ENCODE results near the gene SHC2. TPM values are rescaled to one million over a fixed set of nuclear protein-coding genes. Genes with fewer than 3 reads are reported as not detected.
"Not testable (repeated sequence)": the region's sequence is repeated elsewhere in the genome, so short reads cannot be mapped to it uniquely, and the experiment has no call there.

The SHC2 gene
- total and polyA plus RNA-seq, 2 donors (not counting 1 experiment from before 2014, with no cell fraction given): 0.02 to 2.5 TPM

DNA sequence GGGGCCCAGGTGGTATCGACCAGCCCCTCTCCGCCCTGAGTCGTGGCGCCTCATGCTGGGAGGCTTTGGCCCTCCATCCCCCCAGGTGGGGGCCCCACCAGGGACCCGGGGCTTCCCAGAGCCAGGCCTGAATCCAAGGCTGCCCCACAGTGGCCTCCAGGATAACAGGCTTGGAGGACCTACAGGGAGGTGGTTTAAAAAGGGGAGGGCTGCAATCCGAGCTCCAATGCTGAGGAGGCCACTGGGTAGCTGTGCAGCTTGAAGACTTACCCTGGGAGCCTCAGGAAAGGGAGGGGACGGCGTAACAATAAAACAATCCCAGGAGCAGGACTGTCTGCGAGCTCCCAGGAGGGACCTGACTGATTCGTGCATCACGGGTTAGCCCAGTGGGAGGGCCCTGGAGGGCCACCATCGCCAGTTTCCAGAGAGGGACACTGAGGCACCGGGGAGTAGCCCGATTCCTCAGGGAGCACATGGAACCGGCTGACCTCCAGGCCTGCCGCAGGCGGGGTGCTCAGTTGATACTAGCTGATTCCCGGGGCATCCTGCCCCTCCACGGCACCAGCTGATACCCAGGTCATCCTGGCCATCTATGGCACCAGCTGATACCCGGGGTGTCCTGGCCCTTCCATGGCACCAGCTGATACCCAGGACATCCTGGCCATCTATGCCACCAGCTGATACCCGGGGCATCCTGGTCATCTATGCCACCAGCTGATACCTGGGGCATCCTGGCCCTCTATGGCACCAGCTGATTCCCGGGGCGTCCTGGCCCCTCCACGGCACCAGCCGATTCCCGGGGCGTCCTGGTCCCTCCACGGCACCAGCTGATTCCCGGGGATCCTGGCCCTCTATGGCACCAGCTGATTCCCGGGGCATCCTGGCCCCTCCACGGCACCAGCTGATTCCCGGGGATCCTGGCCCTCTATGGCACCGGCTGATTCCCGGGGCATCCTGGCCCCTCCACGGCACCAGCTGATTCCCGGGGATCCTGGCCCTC, 48.2 kb downstream of the SHC2 start:
- H3K4me1 ChIP-seq (ENCODE audit: control insufficient read depth, extremely low read depth, insufficient read depth, low read length): no peaks in the 10 kb centered on the region
- TF ChIP-seq, protein P1, sequence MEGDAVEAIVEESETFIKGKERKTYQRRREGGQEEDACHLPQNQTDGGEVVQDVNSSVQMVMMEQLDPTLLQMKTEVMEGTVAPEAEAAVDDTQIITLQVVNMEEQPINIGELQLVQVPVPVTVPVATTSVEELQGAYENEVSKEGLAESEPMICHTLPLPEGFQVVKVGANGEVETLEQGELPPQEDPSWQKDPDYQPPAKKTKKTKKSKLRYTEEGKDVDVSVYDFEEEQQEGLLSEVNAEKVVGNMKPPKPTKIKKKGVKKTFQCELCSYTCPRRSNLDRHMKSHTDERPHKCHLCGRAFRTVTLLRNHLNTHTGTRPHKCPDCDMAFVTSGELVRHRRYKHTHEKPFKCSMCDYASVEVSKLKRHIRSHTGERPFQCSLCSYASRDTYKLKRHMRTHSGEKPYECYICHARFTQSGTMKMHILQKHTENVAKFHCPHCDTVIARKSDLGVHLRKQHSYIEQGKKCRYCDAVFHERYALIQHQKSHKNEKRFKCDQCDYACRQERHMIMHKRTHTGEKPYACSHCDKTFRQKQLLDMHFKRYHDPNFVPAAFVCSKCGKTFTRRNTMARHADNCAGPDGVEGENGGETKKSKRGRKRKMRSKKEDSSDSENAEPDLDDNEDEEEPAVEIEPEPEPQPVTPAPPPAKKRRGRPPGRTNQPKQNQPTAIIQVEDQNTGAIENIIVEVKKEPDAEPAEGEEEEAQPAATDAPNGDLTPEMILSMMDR (conservative IDR thresholded peaks at IDR 0.05 in 1 of 2, IDR thresholded peaks at IDR 0.05 in 1 of 2; ENCODE audit: low read depth in 1 of 2, low read length in 2 of 2): no peak
- TF ChIP-seq EZH2 (IDR thresholded peaks at IDR 0.05; ENCODE audit: low read length, missing control alignments): no peak
- no peak overlapping the region for H3K4me2 ChIP-seq (ENCODE audit: extremely low read depth, insufficient read depth, low read length)
- no peaks in the 10 kb centered on the region for H3K36me3 ChIP-seq (ENCODE audit: control insufficient read depth, insufficient read depth, low read length)
- no peak overlapping the region for H3K27ac ChIP-seq (ENCODE audit: insufficient read depth, low read length)
- H3K9ac ChIP-seq (ENCODE audit: insufficient read depth, low read length): no peak overlapping the region
- DNase-seq (ENCODE audit: low read depth in 2 of 2): no peak
- no peaks in the 10 kb centered on the region for H4K20me1 ChIP-seq (ENCODE audit: control insufficient read depth, extremely low read depth, insufficient read depth, low read length)
- H3K4me3 ChIP-seq (replicated peaks in 1 of 4; ENCODE audit: control extremely low read depth in 1 of 4, insufficient read depth in 1 of 4, low read depth in 3 of 4, low read length in 4 of 4): no peak overlapping the region
- H2AFZ ChIP-seq (ENCODE audit: low read length): no peak overlapping the region
- peaks cover 13% of the 10 kb centered on the region for H3K27me3 ChIP-seq (ENCODE audit: control insufficient read depth, insufficient read depth, low read length)
- no peaks in the 10 kb centered on the region for H3K79me2 ChIP-seq (ENCODE audit: control insufficient read depth, insufficient read depth, low read length)
- no peaks in the 10 kb centered on the region for H3K9me3 ChIP-seq (ENCODE audit: control insufficient read depth, insufficient read depth, low read depth, low read length)

DNA sequence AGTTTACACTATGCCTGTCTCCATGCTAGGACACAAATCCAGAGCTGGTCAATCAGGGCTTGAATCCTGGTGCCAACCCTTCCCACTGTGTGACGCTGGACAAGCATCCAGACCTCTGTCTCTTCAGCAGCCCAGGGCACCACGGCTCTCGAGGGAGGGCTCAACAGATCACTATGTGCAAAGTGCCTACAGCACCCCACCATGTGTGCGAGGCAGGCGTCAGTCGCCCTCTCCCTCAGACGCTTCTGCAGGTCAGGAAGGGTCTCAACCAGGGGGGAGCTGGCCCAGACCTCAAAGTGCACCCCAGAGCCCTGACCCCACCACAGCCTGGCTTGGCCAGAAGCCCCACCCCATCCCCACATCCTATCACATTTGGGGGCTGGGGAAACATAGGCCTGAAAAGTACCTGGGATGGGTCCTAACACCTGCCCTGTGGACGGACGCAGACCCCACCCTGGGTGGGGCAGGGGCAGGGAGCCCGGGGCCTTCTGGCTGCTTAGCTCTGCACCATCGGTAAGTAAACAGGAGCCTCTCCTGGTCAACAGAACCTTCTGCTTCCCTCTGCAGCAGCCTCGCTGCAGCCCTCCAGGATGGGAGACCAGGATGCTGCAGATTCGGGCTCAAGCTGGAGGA, 49.0 kb downstream of the SHC2 start:
- Histone ChIP-seq H3K36me3 (ENCODE audit: control insufficient read depth, insufficient read depth, low read length) (no peaks in the 10 kb centered on the region), H3K4me1 (ENCODE audit: control insufficient read depth, extremely low read depth, insufficient read depth, low read length) (no peaks in the 10 kb centered on the region), H3K9me3 (ENCODE audit: control insufficient read depth, insufficient read depth, low read depth, low read length) (no peaks in the 10 kb centered on the region), H2AFZ (ENCODE audit: low read length) (no peak overlapping the region), H3K27ac (ENCODE audit: insufficient read depth, low read length) (no peak overlapping the region), H3K9ac (ENCODE audit: insufficient read depth, low read length) (no peak overlapping the region), H4K20me1 (ENCODE audit: control insufficient read depth, extremely low read depth, insufficient read depth, low read length) (no peaks in the 10 kb centered on the region), H3K4me3 (replicated peaks in 1 of 4; ENCODE audit: control extremely low read depth in 1 of 4, insufficient read depth in 1 of 4, low read depth in 3 of 4, low read length in 4 of 4) (no peak overlapping the region), H3K4me2 (ENCODE audit: extremely low read depth, insufficient read depth, low read length) (no peak overlapping the region), H3K79me2 (ENCODE audit: control insufficient read depth, insufficient read depth, low read length) (no peaks in the 10 kb centered on the region), H3K27me3 (ENCODE audit: control insufficient read depth, insufficient read depth, low read length) (peaks cover 13% of the 10 kb centered on the region)
- no peak for DNase-seq (ENCODE audit: low read depth in 2 of 2)
- TF ChIP-seq, protein P1 (conservative IDR thresholded peaks at IDR 0.05 in 1 of 2, IDR thresholded peaks at IDR 0.05 in 1 of 2; ENCODE audit: low read depth in 1 of 2, low read length in 2 of 2): no peak
- no peak for TF ChIP-seq EZH2 (IDR thresholded peaks at IDR 0.05; ENCODE audit: low read length, missing control alignments)

DNA sequence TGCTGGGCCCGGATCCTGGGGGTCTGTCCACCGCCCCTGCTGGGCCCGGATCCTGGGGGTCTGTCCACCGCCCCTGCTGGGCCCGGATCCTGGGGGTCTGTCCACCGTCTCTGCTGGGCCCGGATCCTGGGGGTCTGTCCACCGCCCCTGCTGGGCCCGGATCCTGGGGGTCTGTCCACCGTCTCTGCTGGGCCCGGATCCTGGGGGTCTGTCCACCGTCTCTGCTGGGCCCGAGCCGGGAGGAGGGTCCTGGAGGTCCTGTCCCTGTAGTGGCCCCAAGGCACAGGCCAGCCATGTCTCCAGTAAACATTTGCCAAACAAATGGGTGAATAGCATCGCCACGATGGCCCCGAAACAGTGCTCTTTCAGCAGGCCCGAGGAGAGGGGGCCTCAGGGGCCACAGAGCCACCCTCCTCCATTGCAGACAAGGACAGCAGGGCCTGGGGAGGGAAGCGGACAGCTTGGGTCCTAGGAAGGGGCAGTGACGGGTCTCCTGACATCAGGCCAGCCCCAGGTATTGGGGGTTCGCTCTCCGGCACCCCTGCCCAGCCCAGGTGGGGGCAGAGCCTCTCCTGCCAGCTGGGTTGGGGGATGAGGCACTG, 49.6 kb downstream of the SHC2 start:
- not testable (repeated sequence) for H3K4me2 ChIP-seq (ENCODE audit: extremely low read depth, insufficient read depth, low read length); H3K27ac ChIP-seq (ENCODE audit: insufficient read depth, low read length); H3K9ac ChIP-seq (ENCODE audit: insufficient read depth, low read length); H4K20me1 ChIP-seq (ENCODE audit: control insufficient read depth, extremely low read depth, insufficient read depth, low read length); H3K4me1 ChIP-seq (ENCODE audit: control insufficient read depth, extremely low read depth, insufficient read depth, low read length); H3K9me3 ChIP-seq (ENCODE audit: control insufficient read depth, insufficient read depth, low read depth, low read length); DNase-seq (ENCODE audit: low read depth in 2 of 2); H2AFZ ChIP-seq (ENCODE audit: low read length); H3K4me3 ChIP-seq (replicated peaks in 1 of 4; ENCODE audit: control extremely low read depth in 1 of 4, insufficient read depth in 1 of 4, low read depth in 3 of 4, low read length in 4 of 4); H3K79me2 ChIP-seq (ENCODE audit: control insufficient read depth, insufficient read depth, low read length); H3K36me3 ChIP-seq (ENCODE audit: control insufficient read depth, insufficient read depth, low read length)
- H3K27me3 ChIP-seq (ENCODE audit: control insufficient read depth, insufficient read depth, low read length): peaks cover 13% of the 10 kb centered on the region
